ENCODE results near the gene MYEOV. TPM values are rescaled to one million over a fixed set of nuclear protein-coding genes. Genes with fewer than 3 reads are reported as not detected.

MYEOV gene
- total and polyA plus RNA-seq, 4 donors, result 0.79 to 0.90 TPM; not detected in 2

- H3K9ac ChIP-seq (ENCODE audit: low read depth in 1 of 2, low read length in 2 of 2), result no peak overlapping the region
- WGBS, result 90% methylated on average over 6 of the region's 6 CpGs
- no peak for DNase-seq (ENCODE audit: low spot score)
- no peak overlapping the region for H3K4me3 ChIP-seq (ENCODE audit: low read depth in 1 of 3, low read length in 3 of 3)
- no peaks in the 10 kb centered on the region for H3K27me3 ChIP-seq (ENCODE audit: control insufficient read depth in 4 of 4, insufficient read depth in 4 of 4, low read length in 3 of 4)
- no peaks in the 10 kb centered on the region for H3K4me1 ChIP-seq (ENCODE audit: control insufficient read depth in 4 of 4, insufficient read depth in 4 of 4, low read length in 3 of 4)
- no peaks in the 10 kb centered on the region for H3K36me3 ChIP-seq (ENCODE audit: control insufficient read depth in 4 of 4, insufficient read depth in 3 of 4, low read depth in 1 of 4, low read length in 3 of 4)
- H3K27ac ChIP-seq (ENCODE audit: low read depth in 1 of 2, low read length in 2 of 2), result no peak overlapping the region
- no peaks in the 10 kb centered on the region for H3K9me3 ChIP-seq (ENCODE audit: control insufficient read depth in 4 of 4, low read length in 3 of 4)
- no peak for TF ChIP-seq SP1 (IDR thresholded peaks at IDR 0.05)
- no peak for TF ChIP-seq HNF4A (conservative IDR thresholded peaks at IDR 0.05)
- no peak for TF ChIP-seq MAX (IDR thresholded peaks at IDR 0.05)
- no peak for TF ChIP-seq ATF3 (IDR thresholded peaks at IDR 0.05)
- TF ChIP-seq HNF4G (IDR thresholded peaks at IDR 0.05), result no peak
- TF ChIP-seq YY1 (IDR thresholded peaks at IDR 0.05), result no peak
- TF ChIP-seq CTCF (IDR thresholded peaks at IDR 0.05; ENCODE audit: low read depth, low read length, missing input control), result no peak
- TF ChIP-seq EGR1 (IDR thresholded peaks at IDR 0.05; ENCODE audit: low read depth in 2 of 2), result no peak
- no peak for TF ChIP-seq NR2F2 (IDR thresholded peaks at IDR 0.05)
Observed at GRCh38 chr11:69265210-69265609, 28.7 kb upstream of the MYEOV start.

GRCh38 chr11:69265911-69266510 is 27.9 kb upstream of the MYEOV start:
- TF ChIP-seq CTCF (IDR thresholded peaks at IDR 0.05; ENCODE audit: low read depth, low read length, missing input control), result no peak
- TF ChIP-seq REST (IDR thresholded peaks at IDR 0.05), result no peak
- TF ChIP-seq EGR1 (IDR thresholded peaks at IDR 0.05; ENCODE audit: low read depth in 2 of 2), result no peak
- TF ChIP-seq HNF4G (IDR thresholded peaks at IDR 0.05), result no peak
- TF ChIP-seq SP1 (IDR thresholded peaks at IDR 0.05), result no peak
- TF ChIP-seq JUND (IDR thresholded peaks at IDR 0.05), result no peak
- TF ChIP-seq TAF1 (conservative IDR thresholded peaks at IDR 0.05), result no peak
- TF ChIP-seq GABPA (IDR thresholded peaks at IDR 0.05 in 1 of 2, conservative IDR thresholded peaks at IDR 0.05 in 1 of 2), result no peak
- no peak for TF ChIP-seq YY1 (IDR thresholded peaks at IDR 0.05)
- TF ChIP-seq RAD21 (IDR thresholded peaks at IDR 0.05), result no peak
- TF ChIP-seq MAX (IDR thresholded peaks at IDR 0.05), result no peak
- no peak for TF ChIP-seq NR2F2 (IDR thresholded peaks at IDR 0.05)
- no peak for TF ChIP-seq FOXA2 (IDR thresholded peaks at IDR 0.05)
- TF ChIP-seq RXRA (IDR thresholded peaks at IDR 0.05), result no peak
- TF ChIP-seq ZBTB33 (IDR thresholded peaks at IDR 0.05), result no peak
- TF ChIP-seq FOXA1 (IDR thresholded peaks at IDR 0.05), result no peak
- TF ChIP-seq HNF4A (conservative IDR thresholded peaks at IDR 0.05), result no peak
- Histone ChIP-seq H3K27me3 (ENCODE audit: control insufficient read depth in 4 of 4, insufficient read depth in 4 of 4, low read length in 3 of 4) (no peaks in the 10 kb centered on the region), H3K9me3 (ENCODE audit: control insufficient read depth in 4 of 4, low read length in 3 of 4) (no peaks in the 10 kb centered on the region), H3K9ac (ENCODE audit: low read depth in 1 of 2, low read length in 2 of 2) (no peak overlapping the region), H3K36me3 (ENCODE audit: control insufficient read depth in 4 of 4, insufficient read depth in 3 of 4, low read depth in 1 of 4, low read length in 3 of 4) (no peaks in the 10 kb centered on the region), H3K4me1 (ENCODE audit: control insufficient read depth in 4 of 4, insufficient read depth in 4 of 4, low read length in 3 of 4) (no peaks in the 10 kb centered on the region), H3K4me3 (ENCODE audit: low read depth in 1 of 3, low read length in 3 of 3) (no peak overlapping the region), H3K27ac (ENCODE audit: low read depth in 1 of 2, low read length in 2 of 2) (no peak overlapping the region)
- WGBS, result 88% methylated on average over 11 of the region's 11 CpGs
- no peak for DNase-seq (ENCODE audit: low spot score)
